Lower leg skin (tissue), 4 donors: Measurements from ENCODE around the gene CTNNAL1. TPM values are rescaled to one million over a fixed set of nuclear protein-coding genes. Genes with fewer than 3 reads are reported as not detected.
"Not testable (repeated sequence)": the region's sequence is repeated elsewhere in the genome, so short reads cannot be mapped to it uniquely, and the experiment has no call there.

Experiments
- DNase-seq, 2 donors: peaks; one replicate each; pipeline ENCODE4 v3.0.0-alpha.2; 2019; ENCODE audit warnings: low spot score in 2 of 2
- H3K4me3 ChIP-seq: fragments of 200-600 bp; sonication (generic); 2 replicates; pipeline ENCODE4 v1.5.1; 2017; ENCODE audit warnings: mild to moderate bottlenecking, low read depth; ENCODE audit not compliant: poor library complexity, severe bottlenecking
- CTCF ChIP-seq, 3 donors: fragments of 450-650 bp; IDR thresholded peaks; one replicate each; pipeline ENCODE4 v1.5.1; 2016; ENCODE audit warnings: antibody characterized with exemption in 3 of 3, mild to moderate bottlenecking in 3 of 3, moderate library complexity in 2 of 3
- POLR2A ChIP-seq, 2 donors: fragments of 450-650 bp; IDR thresholded peaks; one replicate each; pipeline ENCODE4 v1.6.1; 2016 to 2017; ENCODE audit warnings: antibody characterized with exemption in 2 of 2, mild to moderate bottlenecking in 1 of 2, moderate library complexity in 1 of 2
- WGBS, 2 donors: methylation state at CpG; one replicate each; pipeline ENCODE4 v1.1.5; 2018; 5-methylcytosine and 5-hydroxymethylcytosine counted together
- intact Hi-C: fragments of 100-400 bp; cut with DNase I; formaldehyde crosslinking; loops from one replicate; pipeline ENCODE4 v1.15.0; 2023; ENCODE audit warnings: low total_unique reads
- total RNA-seq, 4 donors: library from RNA; depleted of rRNA; stranded (reverse); fragments of >200 nt; gene quantifications; one replicate each; pipeline ENCODE4 v1.1.0, GENCODE V29; 2016

The CTNNAL1 gene
- 10 to 100 TPM; 15.1 to 21.7 (median 17.6) TPM for total RNA-seq

- 0% methylated on average over 16 to 38 of the region's 99 CpGs for WGBS, 2 donors
- TF ChIP-seq POLR2A (IDR thresholded peaks at IDR 0.05) = no peak
- no peak for TF ChIP-seq CTCF (IDR thresholded peaks at IDR 0.05)
- intact Hi-C loops = no loop called here
- peak; percentile 93 to 99 for DNase-seq
- H3K4me3 ChIP-seq = peak within 1 kb of the TSS; percentile 59
Measured at GRCh38 chr9:109012876-109013678, at the start of gene CTNNAL1. Gene CTNNAL1 (minus strand): TSS chr9:109013499. CDS start chr9:109013442, 57 bp downstream.

- DNase-seq = no peak
- intact Hi-C loops = no loop called here
- no peak overlapping the region for H3K4me3 ChIP-seq
- no peak for TF ChIP-seq POLR2A (IDR thresholded peaks at IDR 0.05)
- no peak for TF ChIP-seq CTCF (IDR thresholded peaks at IDR 0.05)
- 87 to 89% methylated on average over 6 of the region's 6 CpGs for WGBS, 2 donors
Measured at GRCh38 chr9:109062543-109062942, 49.2 kb upstream of the CTNNAL1 start.

- H3K4me3 ChIP-seq = no peak overlapping the region
- TF ChIP-seq POLR2A (IDR thresholded peaks at IDR 0.05) (no peak), CTCF (IDR thresholded peaks at IDR 0.05) (no peak)
- intact Hi-C loops = no loop called here
- no peak for DNase-seq
- WGBS, 2 donors = 61 to 93% methylated on average over 3 of the region's 3 CpGs
Measured at GRCh38 chr9:109060191-109060590, 46.9 kb upstream of the CTNNAL1 start.

- intact Hi-C loops = not testable (repeated sequence)
- WGBS, 2 donors = 96 to 98% methylated on average over 4 of the region's 4 CpGs
Measured at GRCh38 chr9:109053121-109053520, 39.8 kb upstream of the CTNNAL1 start.

GRCh38 chr9:109052416-109052815 lies 39.1 kb upstream of the CTNNAL1 start:
- WGBS, 2 donors = 62 to 69% methylated on average over 2 of the region's 2 CpGs
- TF ChIP-seq POLR2A (IDR thresholded peaks at IDR 0.05) (no peak), CTCF (IDR thresholded peaks at IDR 0.05) (no peak)
- no peak overlapping the region for H3K4me3 ChIP-seq
- intact Hi-C loops = no loop called here
- no peak for DNase-seq

More at GRCh38 chr9:109053121-109053520, 39.8 kb upstream of the CTNNAL1 start:
- not testable (repeated sequence) for DNase-seq, H3K4me3 ChIP-seq

- intact Hi-C loops = no loop called here
- TF ChIP-seq CTCF (IDR thresholded peaks at IDR 0.05) = no peak
- no peak for TF ChIP-seq POLR2A (IDR thresholded peaks at IDR 0.05)
- DNase-seq = no peak
- 90 to 100% methylated on average over 1 of the region's 1 CpG for WGBS, 2 donors
- H3K4me3 ChIP-seq = no peak overlapping the region
Measured at GRCh38 chr9:109051733-109052132, 38.4 kb upstream of the CTNNAL1 start.
